ENCODE measurements around the gene STMN1.

DNA sequence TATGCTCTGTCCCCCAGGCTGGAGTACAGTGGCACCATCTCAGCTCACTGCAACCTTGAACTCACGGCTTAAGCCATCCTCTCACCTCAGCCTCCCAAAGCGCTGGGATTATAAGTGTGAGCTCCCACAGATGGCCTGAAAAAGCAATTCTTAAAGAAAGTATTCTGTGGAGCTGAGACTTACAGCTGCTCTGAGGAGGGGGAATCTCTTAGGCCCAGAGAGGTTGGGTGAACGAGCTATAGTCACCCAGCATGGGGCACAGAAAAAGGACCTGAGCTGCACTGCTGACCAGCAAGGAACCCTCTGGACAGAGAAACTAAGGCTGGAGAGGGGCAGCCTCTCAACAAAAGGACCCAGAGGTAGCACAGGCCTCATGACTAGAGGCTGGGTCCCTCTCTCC lies 32.0 kb downstream of the STMN1 start:
- TF ChIP-seq, protein P1, sequence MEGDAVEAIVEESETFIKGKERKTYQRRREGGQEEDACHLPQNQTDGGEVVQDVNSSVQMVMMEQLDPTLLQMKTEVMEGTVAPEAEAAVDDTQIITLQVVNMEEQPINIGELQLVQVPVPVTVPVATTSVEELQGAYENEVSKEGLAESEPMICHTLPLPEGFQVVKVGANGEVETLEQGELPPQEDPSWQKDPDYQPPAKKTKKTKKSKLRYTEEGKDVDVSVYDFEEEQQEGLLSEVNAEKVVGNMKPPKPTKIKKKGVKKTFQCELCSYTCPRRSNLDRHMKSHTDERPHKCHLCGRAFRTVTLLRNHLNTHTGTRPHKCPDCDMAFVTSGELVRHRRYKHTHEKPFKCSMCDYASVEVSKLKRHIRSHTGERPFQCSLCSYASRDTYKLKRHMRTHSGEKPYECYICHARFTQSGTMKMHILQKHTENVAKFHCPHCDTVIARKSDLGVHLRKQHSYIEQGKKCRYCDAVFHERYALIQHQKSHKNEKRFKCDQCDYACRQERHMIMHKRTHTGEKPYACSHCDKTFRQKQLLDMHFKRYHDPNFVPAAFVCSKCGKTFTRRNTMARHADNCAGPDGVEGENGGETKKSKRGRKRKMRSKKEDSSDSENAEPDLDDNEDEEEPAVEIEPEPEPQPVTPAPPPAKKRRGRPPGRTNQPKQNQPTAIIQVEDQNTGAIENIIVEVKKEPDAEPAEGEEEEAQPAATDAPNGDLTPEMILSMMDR (IDR thresholded peaks at IDR 0.05): no peak
- no peak for TF ChIP-seq POLR2A (IDR thresholded peaks at IDR 0.05)
